Stimulated activated CD4-positive, alpha-beta T cell treated with anti-CD3 and anti-CD28 coated beads, Interleukin-4, amount 100 ng/mL, for 24 hours (primary cell): Measurements from ENCODE around the gene CCDC47.
A peak's percentile ranks its signal among the peaks of the same experiment; 100 is the strongest.
"Not testable (repeated sequence)": the region's sequence is repeated elsewhere in the genome, so short reads cannot be mapped to it uniquely, and the experiment has no call there.

ENCODE experiments used
- DNase-seq: peaks from one replicate; pipeline ENCODE4 v3.0.0-alpha.2; 2020

CCDC47 gene

DNA sequence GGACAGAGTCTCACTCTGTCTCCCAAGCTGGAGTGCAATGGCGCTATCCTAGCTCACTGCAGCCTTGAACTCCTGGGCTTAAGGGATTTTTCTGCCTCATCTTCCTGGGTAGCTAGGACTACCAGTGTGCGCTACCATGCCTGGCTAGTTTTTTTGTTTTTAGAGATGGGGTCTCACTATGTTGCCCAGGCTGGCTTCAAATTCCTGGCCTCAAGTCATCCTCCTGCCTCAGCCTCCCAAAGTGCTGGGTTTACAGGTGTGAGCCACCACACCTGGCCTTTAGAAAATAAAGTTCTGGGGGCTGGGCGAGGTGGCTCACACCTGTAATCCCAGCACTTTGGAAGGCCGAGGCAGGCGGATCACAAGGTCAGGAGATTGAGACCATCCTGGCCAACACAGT lies 53.2 kb downstream of the CCDC47 start:
- not testable (repeated sequence) for DNase-seq

DNA sequence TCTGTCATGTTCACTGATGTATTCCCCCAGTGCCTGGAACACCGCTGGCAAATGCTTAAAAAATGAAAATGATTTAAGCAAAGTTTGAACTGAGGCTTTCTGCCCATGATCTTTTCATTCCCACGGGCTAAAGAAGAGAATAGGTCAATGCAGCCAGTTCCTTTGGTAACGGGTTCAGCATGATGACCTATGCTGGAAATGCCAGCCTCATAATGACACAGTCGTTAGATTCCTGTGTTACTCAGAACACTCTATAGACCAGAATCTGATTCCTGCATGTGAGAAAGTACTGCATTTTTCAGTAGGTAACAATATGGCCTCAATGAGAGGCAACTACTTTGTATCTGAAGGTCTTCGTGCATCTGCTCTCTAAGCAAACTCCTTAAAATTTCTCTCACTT lies 54.4 kb downstream of the CCDC47 start:
- no peak for DNase-seq

DNA sequence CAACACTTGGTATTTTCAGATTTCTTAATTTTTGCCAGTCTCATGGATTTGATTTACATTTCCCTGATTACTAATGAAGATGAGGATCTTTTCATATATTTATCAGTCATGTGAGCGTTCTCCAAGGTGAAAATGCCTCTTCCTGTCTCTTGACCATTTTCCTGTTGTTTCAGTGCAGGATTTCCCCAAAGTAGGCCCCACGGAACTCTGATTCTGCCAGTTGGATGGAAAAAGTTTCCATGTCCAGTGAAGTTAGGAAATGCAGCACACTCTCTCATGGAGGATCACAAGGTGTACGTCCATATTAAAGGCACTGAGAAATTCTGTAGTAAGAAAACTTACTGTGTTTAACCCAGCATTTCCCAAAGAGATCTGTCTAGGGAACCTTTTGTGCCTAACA lies 57.0 kb downstream of the CCDC47 start:
- DNase-seq, result no peak

GRCh38 chr17:63714550-63715277 lies 58.7 kb downstream of the CCDC47 start:
- no peak for DNase-seq

DNA sequence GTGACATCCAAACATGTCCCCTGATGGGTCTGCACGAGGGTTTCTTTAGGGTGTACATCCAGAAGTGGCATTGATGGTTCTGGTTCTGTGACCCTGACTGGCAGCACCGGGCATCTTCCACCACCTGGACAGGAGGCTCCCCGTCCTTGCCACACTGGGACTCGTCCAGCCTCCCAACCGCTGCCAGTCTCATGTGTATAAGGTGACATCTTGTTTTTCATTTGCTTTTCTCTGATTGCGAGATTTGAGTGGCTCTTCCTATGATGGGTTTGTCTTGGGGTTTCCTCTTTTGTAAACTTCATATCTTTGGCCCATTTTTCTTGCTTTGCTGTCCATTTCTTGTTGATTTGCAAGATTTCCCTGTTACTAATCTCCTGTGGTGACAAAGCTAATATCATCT lies 64.3 kb downstream of the CCDC47 start:
- no peak for DNase-seq

DNA sequence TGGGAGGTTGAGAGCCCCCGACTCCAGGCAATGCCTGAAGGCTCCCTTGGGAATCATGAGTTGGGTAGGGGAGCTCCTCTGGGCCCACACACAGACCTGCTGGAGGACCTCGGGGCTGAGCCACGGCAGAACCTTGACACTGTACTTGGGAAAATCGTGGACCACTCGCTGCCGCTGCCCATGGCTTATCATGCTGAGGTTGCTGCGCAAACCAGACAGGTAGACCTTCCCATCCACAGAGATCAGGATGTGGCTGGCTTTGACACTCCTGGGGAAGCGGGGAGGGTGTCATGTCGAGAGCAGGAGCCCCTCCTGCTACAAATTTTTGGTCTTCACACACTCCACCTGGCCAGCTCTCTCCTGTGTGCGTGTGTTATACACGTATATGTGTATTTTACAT lies 66.2 kb downstream of the CCDC47 start:
- no peak for DNase-seq

DNA sequence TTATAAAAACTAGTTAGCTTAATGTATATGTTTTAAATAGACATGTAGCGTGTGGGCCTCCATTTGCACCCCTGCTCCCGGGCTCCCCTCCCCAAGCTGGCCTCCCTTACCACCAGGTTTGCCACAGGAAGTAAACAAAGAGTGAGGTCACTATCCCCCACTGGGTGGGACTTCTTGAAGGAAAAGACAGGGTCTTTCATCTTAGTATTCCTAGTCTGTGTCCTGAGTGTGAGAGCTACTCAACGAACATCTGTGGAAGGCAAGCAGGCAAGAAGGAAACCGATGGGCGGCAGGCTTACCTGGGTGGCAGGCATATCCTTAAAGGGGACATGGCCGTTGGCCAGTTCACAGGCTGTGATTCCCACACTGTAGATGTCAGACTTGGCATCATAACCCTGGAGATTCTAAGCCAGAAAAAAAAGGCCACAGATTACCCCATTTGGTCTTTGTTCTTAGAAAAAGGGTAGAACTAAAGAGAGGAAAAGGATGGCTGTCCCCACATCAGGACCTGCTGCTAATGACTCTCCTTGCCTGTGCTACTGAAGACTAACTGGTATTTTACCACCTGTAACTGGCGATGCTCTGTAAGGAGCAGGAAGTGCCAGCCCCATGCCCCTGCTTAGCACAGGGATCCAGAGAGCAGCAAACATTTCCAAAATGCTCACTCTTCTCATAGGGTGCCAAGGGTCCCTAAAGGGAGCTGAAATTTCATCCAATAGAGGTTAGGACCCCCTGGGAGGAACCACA lies 66.9 kb downstream of the CCDC47 start:
- DNase-seq, result no peak

DNA sequence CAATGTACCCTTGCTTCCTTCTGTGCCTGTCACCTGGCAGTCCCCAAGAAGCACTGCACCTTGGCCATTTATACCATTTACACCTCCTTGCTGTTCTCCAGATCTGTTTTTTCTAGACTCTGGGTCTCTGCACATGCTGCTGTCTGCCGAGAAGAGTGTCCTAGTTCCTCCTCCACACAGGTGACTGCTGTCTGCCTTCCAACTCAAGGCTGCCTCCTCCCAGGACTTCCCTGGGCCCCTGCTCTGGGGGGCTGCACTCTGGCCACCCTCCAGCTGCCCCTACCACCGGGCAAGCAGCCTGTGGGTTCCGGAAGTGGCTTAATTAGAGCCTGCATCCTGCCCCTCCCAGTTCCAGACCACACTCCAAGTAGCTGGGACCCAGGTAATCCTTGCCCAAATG lies 67.7 kb downstream of the CCDC47 start:
- DNase-seq, result no peak

DNA sequence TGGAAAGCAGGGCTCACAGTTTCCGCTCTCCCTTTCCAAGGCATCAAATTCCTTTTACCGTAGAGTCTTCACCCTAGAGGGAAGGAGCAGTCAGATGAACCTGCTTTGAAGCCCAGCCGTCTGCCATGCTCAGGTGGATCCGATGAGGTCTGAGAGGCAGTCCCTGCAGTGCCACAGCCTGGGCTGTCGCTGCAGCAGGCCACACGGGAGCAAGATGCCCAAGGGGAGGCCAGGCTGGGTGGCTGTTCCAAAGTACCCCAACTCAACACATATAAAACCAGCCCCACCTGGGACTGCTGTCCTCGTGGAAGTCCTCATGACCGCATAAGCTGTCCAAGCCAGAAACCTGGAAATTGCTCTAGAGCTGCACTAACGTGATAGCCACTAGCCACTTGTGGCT lies 68.6 kb downstream of the CCDC47 start:
- DNase-seq, result no peak

DNA sequence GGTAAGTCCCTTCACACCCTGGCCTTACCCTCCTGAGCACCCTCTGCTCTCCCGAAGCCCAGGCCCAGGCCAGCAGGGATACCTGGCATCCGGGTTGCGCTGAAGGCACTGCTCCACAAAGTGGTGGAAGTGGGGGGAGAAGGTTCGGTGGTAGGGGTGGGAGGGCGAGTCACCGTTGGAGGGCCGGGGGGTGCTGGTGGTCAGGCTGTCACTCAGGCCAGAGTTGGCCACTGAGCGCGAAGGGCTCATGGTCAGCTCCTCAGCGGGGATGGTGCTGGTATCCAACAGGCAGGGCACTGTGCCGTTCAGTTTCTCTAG lies 69.2 kb downstream of the CCDC47 start:
- no peak for DNase-seq

DNA sequence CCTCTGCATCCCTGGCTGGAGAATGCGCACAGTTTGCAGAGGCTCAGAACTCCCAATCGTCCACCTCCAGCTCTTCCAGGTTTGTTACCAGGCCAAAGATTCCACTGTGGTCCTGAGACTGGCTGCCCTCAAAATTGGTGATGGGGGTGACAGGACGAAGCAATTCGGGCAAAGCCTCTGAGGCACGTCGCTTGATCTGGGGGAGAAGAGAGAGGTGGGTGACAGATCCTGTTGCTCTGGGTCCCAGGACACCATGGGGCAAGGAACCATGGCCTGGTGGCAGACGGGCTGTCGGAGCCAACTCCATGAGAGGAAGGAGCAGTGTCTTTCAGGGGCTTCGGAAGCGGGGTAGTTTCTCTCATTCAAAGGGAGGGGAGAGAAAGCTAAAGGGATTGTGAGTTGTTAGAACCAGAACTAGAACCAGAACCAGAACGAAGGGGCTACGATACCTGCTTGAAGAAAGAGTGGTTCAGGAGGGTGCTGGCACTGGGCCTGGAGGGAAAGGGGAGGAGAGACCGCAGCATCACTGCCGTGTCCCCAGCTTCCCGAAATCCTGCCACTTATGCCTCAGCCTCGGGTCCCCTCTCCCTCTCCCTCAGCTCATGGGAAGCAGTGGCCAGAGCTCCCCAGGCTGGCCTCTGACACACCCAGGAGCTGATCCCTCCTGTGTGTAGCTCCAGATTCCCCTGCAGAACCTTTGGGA lies 69.7 kb downstream of the CCDC47 start:
- DNase-seq, result no peak

GRCh38 chr17:63703029-63703428 lies 70.4 kb downstream of the CCDC47 start:
- no peak for DNase-seq

DNA sequence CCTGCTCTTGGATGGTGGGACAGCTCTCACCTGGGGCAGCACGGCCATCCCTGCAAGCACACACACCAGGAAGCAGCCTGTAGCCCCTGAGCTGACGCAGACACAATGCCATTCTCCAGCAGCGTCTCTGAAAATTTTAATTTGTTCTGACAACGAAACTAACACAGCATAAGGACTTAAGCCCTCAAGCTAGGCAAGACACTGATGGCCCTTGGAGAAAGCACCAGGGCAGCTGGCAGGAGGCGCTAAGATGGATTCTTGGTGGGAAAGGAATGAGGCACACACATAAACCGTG lies 70.7 kb downstream of the CCDC47 start:
- no peak for DNase-seq

GRCh38 chr17:63701868-63702720 lies 71.3 kb downstream of the CCDC47 start:
- DNase-seq, result peak; percentile 74

GRCh38 chr17:63701456-63701820 lies 72.0 kb downstream of the CCDC47 start:
- DNase-seq, result no peak

DNA sequence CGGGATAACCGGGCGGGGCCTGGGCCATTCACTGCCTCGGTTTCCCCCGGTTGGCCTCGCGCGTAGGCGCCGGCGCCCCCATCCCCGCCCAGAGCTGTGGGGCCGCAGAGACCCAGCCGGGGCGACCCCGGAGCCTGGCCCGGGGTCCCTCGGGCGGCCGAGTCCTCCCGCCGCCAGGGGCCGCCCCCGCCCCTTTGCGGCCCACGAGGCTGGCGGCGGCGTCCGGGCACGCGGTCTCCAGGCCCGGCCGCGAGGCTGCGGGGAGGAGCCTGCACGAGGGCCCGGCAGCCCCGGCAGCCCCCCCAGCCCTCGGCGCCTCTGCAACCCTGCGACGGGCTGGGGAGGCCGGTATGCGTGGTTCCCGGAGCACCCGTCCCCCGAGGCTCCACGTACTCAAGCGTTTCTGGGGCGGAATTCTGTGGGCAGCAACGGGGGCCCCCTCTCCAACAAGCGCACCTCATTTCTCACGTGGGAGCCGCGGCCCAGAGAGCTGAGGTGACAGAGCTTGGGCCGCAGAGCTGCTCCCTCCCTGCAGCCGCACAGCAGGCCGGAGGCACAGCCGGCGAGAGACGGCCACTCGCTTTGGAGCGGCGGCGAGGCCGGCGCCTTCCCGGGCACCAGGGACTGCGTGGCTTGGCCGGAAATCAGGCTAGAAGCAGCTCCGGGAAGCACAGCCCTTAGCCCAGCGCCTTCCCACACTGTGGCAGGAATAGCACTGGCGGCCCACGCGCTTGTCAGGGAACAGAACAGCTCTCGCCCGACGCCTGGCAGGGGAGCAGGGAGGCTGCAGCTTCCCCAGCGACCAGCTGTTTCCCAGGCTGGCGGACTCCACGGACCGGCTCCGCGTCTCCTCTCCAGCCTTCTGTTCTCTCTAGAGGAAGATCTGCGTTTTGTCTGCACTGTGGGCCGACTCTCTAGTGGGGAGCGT lies 72.6 kb downstream of the CCDC47 start:
- peak; percentile 47 for DNase-seq

DNA sequence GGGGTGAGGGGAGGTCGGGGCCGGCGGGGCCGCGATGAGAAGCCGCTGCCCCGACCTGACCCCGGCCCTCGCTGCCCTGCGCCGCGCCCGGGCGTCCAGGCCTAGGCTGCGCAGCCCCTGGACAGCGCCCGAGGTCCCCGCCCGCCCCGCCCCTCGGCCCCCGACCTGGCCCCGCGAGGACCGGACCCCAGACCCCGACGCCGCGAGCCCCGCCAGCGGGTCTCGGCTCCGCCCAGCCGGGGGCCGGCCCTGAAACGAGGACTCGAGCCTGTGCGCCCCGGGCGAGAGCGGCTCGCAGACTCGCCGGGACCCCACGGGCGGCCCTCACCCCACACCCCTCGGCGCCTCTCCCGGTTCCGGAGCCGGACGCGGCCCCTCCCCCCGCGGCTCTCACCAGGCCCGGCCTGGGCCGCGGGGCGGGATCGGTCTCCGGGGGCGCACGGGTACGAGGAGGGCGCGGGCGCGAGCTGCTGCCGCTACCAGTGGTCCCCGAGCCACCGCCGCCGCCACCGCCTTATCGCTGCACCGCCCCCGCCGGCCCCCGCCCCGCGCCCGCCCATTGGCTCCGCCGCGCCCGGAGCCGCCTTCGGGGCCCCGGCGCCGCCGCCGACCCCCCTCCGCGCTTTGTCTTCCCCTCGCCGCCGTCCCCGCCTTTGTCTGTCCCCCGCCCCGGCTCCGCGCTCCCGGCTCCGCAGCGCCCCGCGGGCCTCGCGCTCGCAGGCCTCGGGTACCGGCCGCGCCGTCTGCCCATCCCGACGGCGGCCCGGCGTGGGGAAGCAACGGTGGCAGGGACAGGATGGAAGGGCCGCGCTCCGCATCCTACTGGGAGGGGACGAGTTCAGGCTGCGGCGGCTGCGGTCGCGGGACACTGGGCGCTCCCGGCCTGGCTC lies 73.5 kb downstream of the CCDC47 start, which contains the start of gene LIMD2:
Gene LIMD2 (minus strand): TSS at position 488 of the 890 bp plus-strand sequence. CDS start 827 bp downstream, outside the sequence.
- DNase-seq, result peak; percentile 76

- DNase-seq, result peak; percentile 74
Observed at GRCh38 chr17:63698886-63699637, 74.3 kb downstream of the CCDC47 start.

DNA sequence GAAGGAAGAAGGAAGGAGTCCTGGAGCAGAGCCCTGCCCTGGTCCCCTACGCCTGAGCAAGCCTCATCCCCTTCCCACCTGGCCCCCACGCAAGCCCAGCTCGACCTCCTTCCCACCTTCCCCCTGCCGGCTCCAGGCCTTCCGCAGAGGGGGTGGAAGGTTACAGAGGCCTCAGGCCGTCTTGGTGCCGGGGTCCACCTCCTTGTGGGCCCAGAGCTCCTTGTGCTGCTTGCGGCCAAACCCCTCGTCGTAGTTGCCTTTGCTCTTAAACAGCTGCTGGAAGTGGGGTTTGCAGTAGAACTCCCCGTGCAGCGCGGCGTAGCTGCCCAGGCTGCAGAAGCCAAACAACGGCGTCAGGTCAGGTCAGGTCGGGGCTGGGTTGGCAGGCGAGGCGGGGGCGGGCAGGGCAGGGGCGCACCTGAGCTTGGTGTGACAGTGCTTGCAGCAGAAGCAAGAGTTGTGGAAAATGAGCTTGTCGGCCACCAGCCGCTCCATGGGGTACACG lies 75.0 kb downstream of the CCDC47 start:
- peak; percentile 33 for DNase-seq
